ENCODE data around the gene TMEM119.

DNA sequence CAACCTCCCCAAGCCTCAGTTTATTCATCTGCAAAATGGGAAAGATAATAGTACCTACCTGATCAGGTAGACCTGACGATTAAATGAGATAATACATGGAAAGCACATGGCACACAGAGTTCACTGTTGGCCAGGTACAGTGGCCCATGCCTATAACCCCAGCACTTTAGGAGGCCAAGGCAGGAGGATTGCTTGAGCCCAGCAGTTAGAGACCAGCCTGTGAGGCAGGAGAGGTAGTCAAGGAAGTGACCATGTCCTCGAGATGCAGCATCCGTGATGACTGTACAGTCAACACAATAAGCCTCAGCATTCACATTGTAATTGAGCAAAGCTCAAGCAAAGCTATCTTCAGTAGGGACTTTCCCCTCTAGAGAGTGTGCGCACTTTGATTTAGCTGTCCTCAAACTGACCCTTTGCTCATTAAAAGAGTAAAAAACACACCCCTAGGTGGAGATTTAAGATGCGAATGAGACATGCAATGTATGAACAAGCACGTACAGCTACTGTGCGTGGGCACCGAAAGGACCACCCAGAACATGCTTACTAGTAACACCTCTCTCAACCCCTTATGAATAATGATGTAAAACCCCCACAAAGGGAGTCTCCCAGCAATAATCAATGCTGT is 25.6 kb downstream of the TMEM119 start:
- TF ChIP-seq YY1 (IDR thresholded peaks at IDR 0.05; ENCODE audit: low read depth, low read length) (no peak), CTCF (IDR thresholded peaks at IDR 0.05 in 2 of 3, conservative IDR thresholded peaks at IDR 0.05 in 1 of 3; ENCODE audit: control insufficient read depth in 2 of 3, extremely low read depth in 1 of 3, insufficient read depth in 1 of 3, low read depth in 3 of 3, low read length in 3 of 3) (no peak)

Data from GM12878 (cell line).